Activated T-helper 2 cell treated with anti-CD3 and anti-CD28 coated beads, Interferon-gamma antibody, Interleukin-2, Interleukin-4, amounts not matched to agents 10 μg/mL and 5 μg/mL and 100 μg/mL, durations not matched to agents 14 hours and 24 hours and 36 hours (primary cell): ENCODE results near the gene NAXD. TPM values are rescaled to one million over a fixed set of nuclear protein-coding genes. Genes with fewer than 3 reads are reported as not detected.

ENCODE experiments used
- DNase-seq: peaks from one replicate; pipeline ENCODE4 v3.0.0; 2021; ENCODE audit warnings: low spot score
- H3K27ac Mint-ChIP-seq: one replicate; pipeline ENCODE4 v1.8.0; 2021; ENCODE audit warnings: mixed read lengths
- H3K27me3 Mint-ChIP-seq: one replicate; pipeline ENCODE4 v1.8.0; 2021; ENCODE audit warnings: low read depth, mixed read lengths
- H3K36me3 Mint-ChIP-seq: one replicate; pipeline ENCODE4 v1.8.0; 2021; ENCODE audit warnings: low read depth, mixed read lengths
- H3K4me1 Mint-ChIP-seq: one replicate; pipeline ENCODE4 v1.8.0; 2021; ENCODE audit warnings: low read depth, mixed read lengths
- H3K4me3 Mint-ChIP-seq: one replicate; pipeline ENCODE4 v1.8.0; 2021; ENCODE audit warnings: low read depth, mild to moderate bottlenecking, moderate library complexity, mixed read lengths
- H3K9me3 Mint-ChIP-seq: one replicate; pipeline ENCODE4 v1.8.0; 2021; ENCODE audit warnings: mixed read lengths
- intact Hi-C: fragments of 100-400 bp; cut with micrococcal nuclease; formaldehyde crosslinking; loops from one replicate; pipeline ENCODE4 v1.15.1; 2023
- total RNA-seq: library from RNA; stranded (reverse); gene quantifications from 2 replicates; pipeline ENCODE4 v1.2.3, GENCODE V29; 2022

NAXD gene
- total RNA-seq, 1 donor from 2014 or later, result 21.7 TPM

- H3K27ac Mint-ChIP-seq, result no peak overlapping the region
- no peaks in the 10 kb centered on the region for H3K9me3 Mint-ChIP-seq
- no peaks in the 10 kb centered on the region for H3K36me3 Mint-ChIP-seq
- peaks cover 4% of the 10 kb centered on the region for H3K4me1 Mint-ChIP-seq
- intact Hi-C loops, result no loop called here
- H3K27me3 Mint-ChIP-seq, result peaks cover 33% of the 10 kb centered on the region
- no peak overlapping the region for H3K4me3 Mint-ChIP-seq
- no peak for DNase-seq
Observed at GRCh38 chr13:110580800-110581199, 34.5 kb upstream of the NAXD start.

- Mint-ChIP-seq H3K4me1 (no peaks in the 10 kb centered on the region), H3K27ac (no peak overlapping the region), H3K9me3 (no peaks in the 10 kb centered on the region), H3K4me3 (no peak overlapping the region), H3K27me3 (peaks cover 31% of the 10 kb centered on the region), H3K36me3 (no peaks in the 10 kb centered on the region)
- DNase-seq, result no peak
- intact Hi-C loops, result no loop called here
Observed at GRCh38 chr13:110581506-110582185, 33.7 kb upstream of the NAXD start.

GRCh38 chr13:110582421-110582954, 32.9 kb upstream of the NAXD start:
- Mint-ChIP-seq H3K9me3 (no peaks in the 10 kb centered on the region), H3K4me3 (no peak overlapping the region), H3K27ac (no peak overlapping the region), H3K36me3 (no peaks in the 10 kb centered on the region), H3K27me3 (peaks cover 26% of the 10 kb centered on the region), H3K4me1 (no peaks in the 10 kb centered on the region)
- no peak for DNase-seq
- intact Hi-C loops, result no loop called here

GRCh38 chr13:110583178-110583865, 32.0 kb upstream of the NAXD start:
- intact Hi-C loops, result no loop called here
- Mint-ChIP-seq H3K27me3 (peaks cover 25% of the 10 kb centered on the region), H3K9me3 (no peaks in the 10 kb centered on the region), H3K36me3 (no peaks in the 10 kb centered on the region), H3K4me1 (no peaks in the 10 kb centered on the region), H3K4me3 (no peak overlapping the region), H3K27ac (no peak overlapping the region)
- DNase-seq, result no peak

- no peak overlapping the region for H3K27ac Mint-ChIP-seq
- intact Hi-C loops, result loop anchor here (10.0 kb wide), 1 partner anchor 135 kb away; no protein-coding TSS in a partner anchor
- H3K9me3 Mint-ChIP-seq, result no peaks in the 10 kb centered on the region
- H3K4me1 Mint-ChIP-seq, result peaks cover 1% of the 10 kb centered on the region
- H3K4me3 Mint-ChIP-seq, result no peak overlapping the region
- H3K27me3 Mint-ChIP-seq, result peaks cover 21% of the 10 kb centered on the region
- H3K36me3 Mint-ChIP-seq, result no peaks in the 10 kb centered on the region
- DNase-seq, result no peak
Observed at GRCh38 chr13:110589793-110590390, 25.5 kb upstream of the NAXD start.

GRCh38 chr13:110590577-110590976, 24.8 kb upstream of the NAXD start:
- Mint-ChIP-seq H3K9me3 (no peaks in the 10 kb centered on the region), H3K27me3 (peaks cover 23% of the 10 kb centered on the region), H3K36me3 (no peaks in the 10 kb centered on the region), H3K4me3 (no peak overlapping the region), H3K27ac (no peak overlapping the region), H3K4me1 (peaks cover 1% of the 10 kb centered on the region)
- intact Hi-C loops, result loop anchor here (10.0 kb wide), 1 partner anchor 136 kb away; no protein-coding TSS in a partner anchor
- DNase-seq, result no peak

- no peaks in the 10 kb centered on the region for H3K36me3 Mint-ChIP-seq
- no peak overlapping the region for H3K4me3 Mint-ChIP-seq
- DNase-seq, result no peak
- peaks cover 24% of the 10 kb centered on the region for H3K27me3 Mint-ChIP-seq
- H3K4me1 Mint-ChIP-seq, result peaks cover 1% of the 10 kb centered on the region
- H3K9me3 Mint-ChIP-seq, result no peaks in the 10 kb centered on the region
- intact Hi-C loops, result loop anchor here (2.0 to 10.0 kb wide), 2 partner anchors 138 to 226 kb away; no protein-coding TSS in a partner anchor
- no peak overlapping the region for H3K27ac Mint-ChIP-seq
Observed at GRCh38 chr13:110592665-110593064, 22.7 kb upstream of the NAXD start.

GRCh38 chr13:110593430-110594130, 21.8 kb upstream of the NAXD start:
- intact Hi-C loops, result loop anchor here (2.0 to 10.0 kb wide), 2 partner anchors 139 to 225 kb away; no protein-coding TSS in a partner anchor
- H3K4me3 Mint-ChIP-seq, result no peak overlapping the region

GRCh38 chr13:110597041-110597689, 18.2 kb upstream of the NAXD start:
- H3K27me3 Mint-ChIP-seq, result peaks cover 14% of the 10 kb centered on the region
- DNase-seq, result no peak
- no peaks in the 10 kb centered on the region for H3K9me3 Mint-ChIP-seq
- intact Hi-C loops, result loop anchor here (10.0 kb wide), 1 partner anchor 142 kb away; no protein-coding TSS in a partner anchor
- no peaks in the 10 kb centered on the region for H3K36me3 Mint-ChIP-seq
- H3K27ac Mint-ChIP-seq, result no peak overlapping the region
- H3K4me3 Mint-ChIP-seq, result no peak overlapping the region
- peaks cover 1% of the 10 kb centered on the region for H3K4me1 Mint-ChIP-seq

More at GRCh38 chr13:110593430-110594130, 21.8 kb upstream of the NAXD start:
- peaks cover 1% of the 10 kb centered on the region for H3K4me1 Mint-ChIP-seq
- H3K9me3 Mint-ChIP-seq, result no peaks in the 10 kb centered on the region
- no peak overlapping the region for H3K27ac Mint-ChIP-seq
- no peak for DNase-seq
- peaks cover 23% of the 10 kb centered on the region for H3K27me3 Mint-ChIP-seq
- H3K36me3 Mint-ChIP-seq, result no peaks in the 10 kb centered on the region

- intact Hi-C loops, result no loop called here
- DNase-seq, result no peak
- Mint-ChIP-seq H3K9me3 (no peaks in the 10 kb centered on the region), H3K4me1 (no peaks in the 10 kb centered on the region), H3K36me3 (no peaks in the 10 kb centered on the region), H3K27me3 (peaks cover 15% of the 10 kb centered on the region), H3K27ac (no peak overlapping the region), H3K4me3 (no peak overlapping the region)
Observed at GRCh38 chr13:110600261-110600819, 15.0 kb upstream of the NAXD start.

- no peak for DNase-seq
- Mint-ChIP-seq H3K4me3 (no peak overlapping the region), H3K4me1 (no peaks in the 10 kb centered on the region), H3K9me3 (no peaks in the 10 kb centered on the region), H3K36me3 (no peaks in the 10 kb centered on the region), H3K27me3 (peaks cover 14% of the 10 kb centered on the region), H3K27ac (no peak overlapping the region)
- intact Hi-C loops, result no loop called here
Observed at GRCh38 chr13:110600980-110601379, 14.4 kb upstream of the NAXD start.

- no peaks in the 10 kb centered on the region for H3K9me3 Mint-ChIP-seq
- intact Hi-C loops, result no loop called here
- no peaks in the 10 kb centered on the region for H3K36me3 Mint-ChIP-seq
- H3K4me3 Mint-ChIP-seq, result no peak overlapping the region
- peaks cover 10% of the 10 kb centered on the region for H3K27me3 Mint-ChIP-seq
- DNase-seq, result no peak
- H3K27ac Mint-ChIP-seq, result no peak overlapping the region
- H3K4me1 Mint-ChIP-seq, result peaks cover under 1% of the 10 kb centered on the region
Observed at GRCh38 chr13:110605132-110605531, 10.2 kb upstream of the NAXD start.
